Ascending aorta (tissue), 2 donors: ENCODE measurements around the gene DMD. TPM values are rescaled to one million over a fixed set of nuclear protein-coding genes. Genes with fewer than 3 reads are reported as not detected.

Source experiments
- DNase-seq, 2 donors: peaks; one replicate each; pipeline ENCODE4 v3.0.0-alpha.2; 2019; ENCODE audit warnings: low spot score in 2 of 2
- H3K27ac ChIP-seq, 2 donors: fragments of 200-600 bp; sonication (generic); one replicate each; pipeline ENCODE4 v1.5.1; 2016 to 2017; ENCODE audit warnings: mild to moderate bottlenecking in 1 of 2
- H3K27me3 ChIP-seq: fragments of 200-600 bp; sonication (generic); one replicate; pipeline ENCODE4 v1.5.1; 2017
- H3K36me3 ChIP-seq, 2 donors: fragments of 200-600 bp; sonication (generic); one replicate each; pipeline ENCODE4 v1.5.1; 2016
- H3K4me1 ChIP-seq, 2 donors: fragments of 200-600 bp; sonication (generic); one replicate each; pipeline ENCODE4 v1.5.1; 2016 to 2017; ENCODE audit warnings: mild to moderate bottlenecking in 1 of 2
- H3K4me3 ChIP-seq, 2 donors: fragments of 200-600 bp; sonication (generic); one replicate each; pipeline ENCODE4 v1.5.1; 2016 to 2017; ENCODE audit warnings: mild to moderate bottlenecking in 1 of 2
- H3K9me3 ChIP-seq, 2 donors: fragments of 200-600 bp; sonication (generic); one replicate each; pipeline ENCODE4 v1.5.1; 2016
- CTCF ChIP-seq, 3 experiments: fragments of 200-600 bp in 2 of 3; fragments of 450-650 bp in 1 of 3; sonication (generic) in 2 of 3; IDR thresholded peaks; one replicate each; pipeline ENCODE4 v1.5.1; 2016 to 2019; ENCODE audit warnings: antibody characterized with exemption in 3 of 3, mild to moderate bottlenecking in 1 of 3, moderate library complexity in 1 of 3
- intact Hi-C: fragments of 100-400 bp; cut with DNase I; formaldehyde crosslinking; loops from one replicate; pipeline ENCODE4 v1.15.1; 2023
- total RNA-seq: library from RNA; depleted of rRNA; stranded (reverse); fragments of >200 nt; gene quantifications from one replicate; pipeline ENCODE4 v1.1.0, GENCODE V29; 2016

DMD gene
- total RNA-seq, 1 donor from 2014 or later = 40.0 TPM

- H3K4me3 ChIP-seq = no peak overlapping the region
- H3K9me3 ChIP-seq = no peaks in the 10 kb centered on the region
- H3K36me3 ChIP-seq = no peaks in the 10 kb centered on the region
- H3K27me3 ChIP-seq = no peaks in the 10 kb centered on the region
- no peak for TF ChIP-seq CTCF (IDR thresholded peaks at IDR 0.05)
- no peak overlapping the region for H3K27ac ChIP-seq
- intact Hi-C loops = no loop called here
- H3K4me1 ChIP-seq = no peaks in the 10 kb centered on the region
- no peak for DNase-seq
Measured at GRCh38 chrX:31356275-31357212, 1854.8 kb downstream of the DMD start.

DNA sequence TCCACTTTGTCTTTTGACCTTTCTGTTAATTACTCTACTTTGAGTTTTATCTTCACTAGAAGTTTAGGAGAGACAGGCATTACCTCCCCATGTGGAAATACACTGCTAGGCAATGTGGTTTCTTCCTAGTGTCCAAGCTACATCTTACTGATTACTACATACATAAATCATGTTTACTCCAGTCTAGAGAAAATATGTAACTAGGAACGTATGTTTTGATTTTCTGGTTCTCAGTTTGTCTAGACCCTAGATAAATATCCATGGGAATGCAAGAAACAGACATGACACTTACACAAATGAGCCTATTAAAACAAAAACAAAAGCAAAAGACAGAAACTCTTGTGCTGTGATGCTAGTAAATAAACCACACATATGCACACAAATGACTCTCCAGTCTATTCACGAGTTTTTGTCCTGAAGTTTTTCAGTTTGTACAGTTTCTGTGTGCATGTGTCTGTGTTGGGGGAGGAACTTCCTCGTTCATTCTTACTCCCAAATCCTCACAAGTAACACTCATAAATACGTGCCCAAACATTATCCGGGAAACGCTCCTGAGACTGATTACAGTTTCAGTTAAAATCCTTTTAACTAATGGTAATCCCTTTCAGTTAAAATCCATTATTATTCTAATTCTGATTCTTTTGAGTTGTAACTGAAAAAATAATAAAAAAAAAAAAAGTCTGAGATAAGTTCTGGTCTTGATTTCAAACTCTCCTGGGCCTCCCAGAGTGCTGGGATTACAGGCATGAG, 1856.0 kb downstream of the DMD start:
- Histone ChIP-seq H3K9me3 (no peaks in the 10 kb centered on the region), H3K36me3 (no peaks in the 10 kb centered on the region), H3K4me3 (no peak overlapping the region), H3K27ac (no peak overlapping the region), H3K27me3 (no peaks in the 10 kb centered on the region), H3K4me1 (no peaks in the 10 kb centered on the region)
- DNase-seq = no peak
- intact Hi-C loops = no loop called here
- TF ChIP-seq CTCF (IDR thresholded peaks at IDR 0.05) = no peak

GRCh38 chrX:31353095-31353494, 1858.3 kb downstream of the DMD start:
- Histone ChIP-seq H3K27me3 (no peaks in the 10 kb centered on the region), H3K4me1 (no peaks in the 10 kb centered on the region), H3K4me3 (no peak overlapping the region), H3K27ac (no peak overlapping the region), H3K9me3 (no peaks in the 10 kb centered on the region), H3K36me3 (no peaks in the 10 kb centered on the region)
- TF ChIP-seq CTCF (IDR thresholded peaks at IDR 0.05) = no peak
- DNase-seq = no peak
- intact Hi-C loops = no loop called here

DNA sequence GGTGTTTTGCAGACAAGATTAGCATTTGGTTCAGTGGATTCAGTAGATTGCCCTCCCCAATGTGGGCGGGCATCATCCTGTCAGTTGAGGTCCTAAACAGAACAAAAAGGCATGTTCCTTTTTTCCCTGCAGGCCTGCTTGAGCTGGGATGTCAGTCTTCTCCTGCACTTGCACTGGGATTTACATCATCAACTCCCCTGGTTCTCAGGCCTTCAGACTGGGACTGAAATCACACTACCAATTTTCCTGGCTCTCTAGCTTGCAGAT, 1860.6 kb downstream of the DMD start:
- no peaks in the 10 kb centered on the region for H3K4me1 ChIP-seq
- intact Hi-C loops = no loop called here
- no peaks in the 10 kb centered on the region for H3K9me3 ChIP-seq

GRCh38 chrX:31349515-31349914, 1861.8 kb downstream of the DMD start:
- intact Hi-C loops = no loop called here
- TF ChIP-seq CTCF (IDR thresholded peaks at IDR 0.05) = no peak

More for the DNA sequence above, 1860.6 kb downstream of the DMD start:
- Histone ChIP-seq H3K27ac (no peak overlapping the region), H3K36me3 (no peaks in the 10 kb centered on the region), H3K27me3 (no peaks in the 10 kb centered on the region), H3K4me3 (no peak overlapping the region)
- DNase-seq = no peak
- no peak for TF ChIP-seq CTCF (IDR thresholded peaks at IDR 0.05)

More at GRCh38 chrX:31349515-31349914, 1861.8 kb downstream of the DMD start:
- DNase-seq = no peak
- no peaks in the 10 kb centered on the region for H3K9me3 ChIP-seq
- no peaks in the 10 kb centered on the region for H3K36me3 ChIP-seq
- H3K4me1 ChIP-seq = no peaks in the 10 kb centered on the region
- no peak overlapping the region for H3K27ac ChIP-seq
- no peaks in the 10 kb centered on the region for H3K27me3 ChIP-seq
- H3K4me3 ChIP-seq = no peak overlapping the region
